HG02623 (cell line): ENCODE measurements around the gene CDKL5.

Experiments
- ATAC-seq: cut with Tn5 transposase; IDR thresholded peaks from one replicate; pipeline ENCODE4 v1.9.1; 2021; ENCODE audit warnings: moderate library complexity; ENCODE audit not compliant: unreplicated experiment

The CDKL5 gene

GRCh38 chrX:18687856-18688495 lies 262.6 kb downstream of the CDKL5 start:
- ATAC-seq: no peak

DNA sequence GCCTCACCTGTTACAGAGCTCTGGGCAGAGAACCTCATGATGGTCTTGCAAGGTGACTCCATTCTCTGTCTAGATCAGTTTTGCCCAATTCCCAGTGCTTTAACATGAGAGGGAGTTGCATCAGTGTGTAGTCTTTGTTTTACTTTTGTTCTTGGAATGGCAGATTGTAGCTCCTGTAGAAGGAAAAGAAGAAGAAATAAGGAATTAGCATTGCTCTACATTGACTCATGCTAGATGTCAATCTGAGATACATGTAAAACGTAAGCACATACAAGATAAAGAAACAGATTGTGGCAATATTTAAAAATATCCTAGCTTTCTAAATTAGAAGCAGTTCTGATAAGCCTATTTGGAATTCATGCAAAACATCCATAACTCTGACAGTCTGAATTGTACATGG lies 266.0 kb downstream of the CDKL5 start:
- no peak for ATAC-seq

DNA sequence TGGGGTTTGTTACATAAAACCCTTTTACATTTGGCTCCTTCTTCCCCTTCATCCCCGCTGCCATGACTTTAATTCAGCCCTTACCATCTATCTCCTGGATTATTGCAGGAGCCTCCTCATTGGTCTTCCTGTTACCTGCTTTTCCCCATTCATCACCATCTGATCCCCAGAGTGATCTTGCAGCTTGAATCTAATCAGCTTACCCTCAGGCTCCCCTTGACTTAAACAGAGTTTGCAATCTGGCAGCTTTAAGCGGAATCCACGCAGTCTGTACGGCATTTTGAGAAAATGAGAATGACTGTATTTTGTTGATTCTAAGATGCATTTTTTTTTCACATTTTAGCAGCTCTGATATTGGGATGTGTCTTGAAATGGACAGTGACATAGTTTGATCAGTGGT lies 267.1 kb downstream of the CDKL5 start:
- no peak for ATAC-seq

- ATAC-seq: no peak
Measured at GRCh38 chrX:18696653-18697052, 271.2 kb downstream of the CDKL5 start.

DNA sequence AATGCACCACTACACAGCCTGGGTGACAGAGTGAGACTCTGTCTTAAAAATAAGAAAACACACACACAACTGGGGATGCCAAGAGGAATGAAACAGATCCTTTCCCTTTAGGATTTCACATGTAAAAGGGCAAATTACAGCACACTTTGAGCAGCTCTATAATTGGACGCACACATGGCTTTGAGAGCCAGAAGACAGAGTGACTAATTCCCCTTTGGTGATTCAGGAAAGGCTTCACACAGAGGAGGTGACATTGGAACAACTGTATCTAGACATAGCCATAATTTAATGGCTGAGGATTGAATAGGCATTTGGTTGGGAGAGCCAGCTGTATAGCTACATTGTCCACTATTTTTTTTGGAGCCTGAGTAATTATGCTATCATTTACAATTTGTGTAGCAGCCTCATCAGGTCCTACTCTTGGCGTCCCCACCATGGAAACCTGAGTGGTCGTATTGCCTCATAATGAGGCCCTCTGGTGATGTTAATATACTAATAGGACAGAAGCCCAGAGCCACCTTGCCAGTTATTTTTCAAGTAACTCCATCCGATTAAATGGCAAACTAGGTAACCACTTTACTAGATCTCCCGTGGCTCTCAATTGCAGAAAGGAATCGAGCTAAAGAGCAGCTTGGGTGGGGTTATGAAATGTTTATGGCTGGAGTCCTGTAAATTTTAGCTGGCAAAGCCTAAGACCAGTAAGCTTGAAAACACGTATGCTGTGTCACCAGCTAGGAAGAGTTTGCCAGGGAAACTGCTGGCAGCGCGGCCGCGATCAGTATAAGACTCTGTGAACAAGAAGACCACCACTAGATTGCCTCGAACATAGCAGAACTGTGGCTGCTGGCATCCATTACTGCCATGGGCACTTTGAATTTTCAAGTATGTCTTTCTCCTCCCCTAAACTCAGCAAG lies 273.6 kb downstream of the CDKL5 start:
- no peak for ATAC-seq

DNA sequence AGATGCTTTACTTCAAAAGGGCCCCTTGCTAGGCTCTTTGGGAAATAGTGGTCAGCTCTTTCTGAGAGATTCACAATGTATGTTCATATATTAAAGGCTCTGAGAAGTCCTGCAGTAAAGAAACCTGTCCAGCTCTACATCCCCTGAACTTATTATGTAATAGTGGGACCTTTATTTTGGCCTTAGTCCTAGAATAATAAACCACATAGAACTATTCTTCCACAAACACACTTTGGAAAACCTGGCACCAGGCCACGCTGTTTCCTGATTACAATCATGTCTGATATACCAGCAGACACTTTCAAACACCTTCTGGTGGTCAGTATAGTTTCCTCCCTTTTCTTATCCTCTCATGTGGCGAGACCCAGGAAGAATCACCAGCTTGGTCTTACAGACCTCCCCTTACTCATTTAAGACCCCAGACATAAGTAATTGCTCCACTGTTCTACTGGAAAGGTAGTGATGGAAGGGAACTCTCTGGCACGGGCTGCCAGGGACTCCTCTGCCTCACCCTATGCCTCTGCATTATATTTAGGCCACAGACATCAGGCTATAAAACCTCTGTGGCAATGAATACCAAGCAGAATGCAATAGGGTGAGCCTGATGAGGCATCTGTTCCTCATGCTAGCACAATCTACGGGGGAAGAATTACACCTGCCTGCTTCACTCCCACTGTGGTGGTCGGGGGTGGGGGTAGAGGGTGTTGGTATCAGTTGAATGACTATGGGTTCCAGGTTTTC lies 276.4 kb downstream of the CDKL5 start:
- no peak for ATAC-seq

GRCh38 chrX:18702362-18703195 lies 277.2 kb downstream of the CDKL5 start:
- no peak for ATAC-seq
